Measurements from ENCODE around the gene KCTD13.

- TF ChIP-seq POLR2AphosphoS5 (IDR thresholded peaks at IDR 0.05; ENCODE audit: low read depth, low read length) (no peak), POLR2A (IDR thresholded peaks at IDR 0.05; ENCODE audit: low read depth, low read length) (no peak), TAF1 (IDR thresholded peaks at IDR 0.05; ENCODE audit: low read depth, low read length) (no peak)
Observed at GRCh38 chr16:29907973-29908372, 18.1 kb downstream of the KCTD13 start.
